ENCODE measurements around the gene GALNT10. TPM values are rescaled to one million over a fixed set of nuclear protein-coding genes. Genes with fewer than 3 reads are reported as not detected.

Gene GALNT10
- total and polyA plus RNA-seq, 2 of the 8 experiments (the other 6 are each of a cell fraction or from before 2014, with no cell fraction given), result 4.6 to 15.5 TPM

- TF ChIP-seq CHD7 (IDR thresholded peaks at IDR 0.05; ENCODE audit: insufficient replicate concordance, low read length) (no peak), JUND (IDR thresholded peaks at IDR 0.05; ENCODE audit: low read length) (no peak), POLR2A (IDR thresholded peaks at IDR 0.05; ENCODE audit: control extremely low read depth in 1 of 2, low read depth in 2 of 2, low read length in 2 of 2) (no peak), CEBPB (IDR thresholded peaks at IDR 0.05; ENCODE audit: low read depth, low read length) (no peak), EP300 (IDR thresholded peaks at IDR 0.05; ENCODE audit: borderline replicate concordance in 1 of 2, low read depth in 2 of 2, low read length in 2 of 2) (no peak), SIRT6 (IDR thresholded peaks at IDR 0.05; ENCODE audit: low read length) (no peak), SP2 (IDR thresholded peaks at IDR 0.05; ENCODE audit: low read length) (no peak)
- TF ChIP-seq, protein P1, sequence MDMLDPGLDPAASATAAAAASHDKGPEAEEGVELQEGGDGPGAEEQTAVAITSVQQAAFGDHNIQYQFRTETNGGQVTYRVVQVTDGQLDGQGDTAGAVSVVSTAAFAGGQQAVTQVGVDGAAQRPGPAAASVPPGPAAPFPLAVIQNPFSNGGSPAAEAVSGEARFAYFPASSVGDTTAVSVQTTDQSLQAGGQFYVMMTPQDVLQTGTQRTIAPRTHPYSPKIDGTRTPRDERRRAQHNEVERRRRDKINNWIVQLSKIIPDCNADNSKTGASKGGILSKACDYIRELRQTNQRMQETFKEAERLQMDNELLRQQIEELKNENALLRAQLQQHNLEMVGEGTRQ (IDR thresholded peaks at IDR 0.05; ENCODE audit: low read length), result no peak
Measured at GRCh38 chr5:154249826-154250225, 59.3 kb downstream of the GALNT10 start (continued).
